GM12873 (cell line): ENCODE results near the gene PREX1.

Experiments
- TF ChIP-seq, protein P1 (sequence below): IDR thresholded peaks from 2 replicates; pipeline ENCODE4 v1.5.1; 2012; ENCODE audit warnings: low read depth, mild to moderate bottlenecking, moderate library complexity, low read length, control low read depth; ENCODE audit not compliant: insufficient read depth; ENCODE audit errors: missing control alignments

PREX1 gene

DNA sequence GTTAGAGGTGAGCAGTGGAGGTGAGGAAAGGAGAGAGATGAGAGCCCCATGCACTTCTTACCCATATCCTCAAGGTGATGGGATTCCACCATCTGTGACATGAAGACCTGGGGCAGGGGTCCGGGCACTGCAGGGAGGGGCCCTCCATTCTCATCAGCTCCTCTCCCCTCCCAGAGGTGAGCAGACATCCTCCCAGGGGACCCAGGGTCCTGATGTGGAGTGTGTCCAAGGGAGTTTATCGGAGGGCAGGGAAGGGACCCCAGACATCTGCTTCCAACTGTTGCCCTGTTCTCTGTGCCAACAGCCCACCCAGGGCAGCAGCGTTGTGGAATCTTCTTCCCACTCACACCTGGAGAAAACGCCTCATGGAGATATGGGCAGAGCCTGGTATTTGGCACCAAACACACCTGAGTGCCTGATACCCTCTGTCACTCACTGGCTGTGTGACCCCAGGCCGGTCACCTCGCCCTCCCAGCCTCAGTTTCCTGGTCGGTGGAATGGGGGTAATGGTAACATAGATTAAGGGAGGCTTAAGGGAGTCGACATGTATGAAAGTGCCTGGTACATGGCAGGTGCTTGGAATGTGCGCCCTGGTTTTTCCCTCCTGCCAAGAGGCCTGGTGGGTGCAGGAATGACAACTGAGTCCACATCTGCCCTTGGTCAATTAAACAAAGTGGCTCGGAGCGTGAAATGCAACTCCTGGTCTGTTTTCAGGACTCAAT is 227.9 kb downstream of the PREX1 start:
- TF ChIP-seq, protein P1, sequence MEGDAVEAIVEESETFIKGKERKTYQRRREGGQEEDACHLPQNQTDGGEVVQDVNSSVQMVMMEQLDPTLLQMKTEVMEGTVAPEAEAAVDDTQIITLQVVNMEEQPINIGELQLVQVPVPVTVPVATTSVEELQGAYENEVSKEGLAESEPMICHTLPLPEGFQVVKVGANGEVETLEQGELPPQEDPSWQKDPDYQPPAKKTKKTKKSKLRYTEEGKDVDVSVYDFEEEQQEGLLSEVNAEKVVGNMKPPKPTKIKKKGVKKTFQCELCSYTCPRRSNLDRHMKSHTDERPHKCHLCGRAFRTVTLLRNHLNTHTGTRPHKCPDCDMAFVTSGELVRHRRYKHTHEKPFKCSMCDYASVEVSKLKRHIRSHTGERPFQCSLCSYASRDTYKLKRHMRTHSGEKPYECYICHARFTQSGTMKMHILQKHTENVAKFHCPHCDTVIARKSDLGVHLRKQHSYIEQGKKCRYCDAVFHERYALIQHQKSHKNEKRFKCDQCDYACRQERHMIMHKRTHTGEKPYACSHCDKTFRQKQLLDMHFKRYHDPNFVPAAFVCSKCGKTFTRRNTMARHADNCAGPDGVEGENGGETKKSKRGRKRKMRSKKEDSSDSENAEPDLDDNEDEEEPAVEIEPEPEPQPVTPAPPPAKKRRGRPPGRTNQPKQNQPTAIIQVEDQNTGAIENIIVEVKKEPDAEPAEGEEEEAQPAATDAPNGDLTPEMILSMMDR: no peak

DNA sequence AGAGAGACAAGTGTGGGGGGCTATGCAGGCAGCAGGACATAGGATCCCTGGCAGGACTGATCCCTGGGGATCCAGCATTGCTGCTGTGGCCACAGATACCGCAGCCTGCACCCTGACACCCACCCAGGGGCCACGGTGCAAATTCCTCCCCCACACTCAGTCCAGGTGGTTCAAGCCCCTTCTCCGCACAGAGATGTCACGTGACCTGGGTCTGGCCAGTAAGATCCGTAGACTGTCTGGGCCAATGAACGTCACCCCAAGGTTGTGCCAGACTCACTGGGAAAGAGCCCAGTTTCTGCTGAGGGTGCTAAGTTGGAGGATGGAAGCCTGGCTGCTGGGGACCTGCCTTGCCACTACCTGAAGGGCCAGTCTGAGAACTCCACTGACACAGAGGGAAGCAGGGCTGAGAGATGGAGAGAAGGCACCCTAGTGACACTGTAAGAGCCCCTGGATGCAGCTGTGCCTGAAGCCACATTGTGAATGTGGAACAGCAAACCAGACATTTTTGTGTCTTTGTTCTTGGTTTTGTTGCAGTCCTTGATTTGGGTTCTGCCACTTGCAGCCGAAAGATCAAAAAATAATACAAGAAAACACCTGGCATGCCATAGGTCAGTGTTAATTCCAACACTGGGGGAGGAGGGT is 228.6 kb downstream of the PREX1 start:
- TF ChIP-seq, protein P1: no peak

GRCh38 chr20:48597521-48598302 is 230.1 kb downstream of the PREX1 start:
- TF ChIP-seq, protein P1: no peak

DNA sequence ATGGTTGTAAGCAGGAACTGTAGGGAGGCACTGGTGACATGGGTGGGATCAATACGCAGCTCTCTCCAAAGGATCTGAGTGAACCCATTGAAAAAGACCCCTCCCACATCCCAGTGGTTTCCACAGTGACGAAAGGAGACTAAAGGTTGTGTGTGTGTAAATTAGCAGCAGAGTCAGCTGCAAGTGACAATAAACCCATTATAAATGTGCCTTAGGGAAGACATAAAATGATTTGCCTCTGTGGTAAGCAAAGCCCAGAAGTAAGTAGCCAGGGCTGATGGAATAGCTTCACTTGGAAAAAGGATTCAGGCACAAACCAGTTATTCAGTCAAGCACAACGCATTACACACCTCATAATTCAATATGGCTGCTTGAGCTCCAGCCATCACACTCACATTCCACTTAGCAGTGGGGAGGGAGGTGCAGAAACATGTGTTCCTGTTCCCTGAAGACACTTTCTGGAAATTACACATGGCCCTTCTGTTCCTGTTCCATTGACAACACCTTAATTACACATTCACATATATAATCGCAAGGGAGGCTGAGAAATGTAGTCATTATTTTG is 231.4 kb downstream of the PREX1 start:
- TF ChIP-seq, protein P1: no peak

DNA sequence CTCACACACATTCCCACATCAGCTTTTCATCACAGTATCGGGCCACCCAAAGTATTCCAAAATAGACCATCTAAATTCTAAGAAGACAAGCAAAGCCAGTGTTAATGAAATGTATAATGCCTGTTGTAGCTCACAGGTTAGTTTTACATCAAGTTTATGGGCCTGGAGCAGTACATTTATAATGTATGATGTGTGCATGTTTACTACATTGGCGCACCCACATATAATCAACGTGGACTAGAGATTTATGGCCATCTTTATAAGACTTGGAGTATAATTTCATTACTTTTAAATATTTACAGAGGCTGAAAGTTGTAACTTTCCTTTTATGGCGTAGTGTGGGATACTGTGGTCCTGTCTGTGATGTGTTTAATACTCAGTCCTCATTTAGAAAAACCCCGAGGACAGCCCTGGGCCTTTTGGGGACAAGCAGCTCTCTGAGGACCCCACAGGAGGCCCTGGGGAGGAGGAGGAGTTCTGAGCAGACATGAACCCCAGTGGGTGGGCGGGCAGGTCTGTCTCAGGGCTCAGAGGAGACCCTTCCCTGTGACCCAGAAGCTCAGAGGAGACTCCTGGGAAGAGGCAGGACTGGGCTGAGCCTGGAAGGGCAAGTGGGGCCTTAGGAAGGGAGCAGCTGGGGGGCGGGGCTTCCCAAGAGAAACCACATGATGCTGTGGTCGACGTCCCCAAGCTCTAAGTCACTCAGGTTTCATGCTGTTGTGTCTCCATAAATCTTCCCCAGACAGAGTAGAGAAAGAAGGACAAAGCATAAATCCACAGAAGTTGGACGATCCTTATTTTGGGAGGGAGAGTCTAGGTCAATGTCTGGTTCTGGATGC is 232.1 kb downstream of the PREX1 start:
- TF ChIP-seq, protein P1: no peak

DNA sequence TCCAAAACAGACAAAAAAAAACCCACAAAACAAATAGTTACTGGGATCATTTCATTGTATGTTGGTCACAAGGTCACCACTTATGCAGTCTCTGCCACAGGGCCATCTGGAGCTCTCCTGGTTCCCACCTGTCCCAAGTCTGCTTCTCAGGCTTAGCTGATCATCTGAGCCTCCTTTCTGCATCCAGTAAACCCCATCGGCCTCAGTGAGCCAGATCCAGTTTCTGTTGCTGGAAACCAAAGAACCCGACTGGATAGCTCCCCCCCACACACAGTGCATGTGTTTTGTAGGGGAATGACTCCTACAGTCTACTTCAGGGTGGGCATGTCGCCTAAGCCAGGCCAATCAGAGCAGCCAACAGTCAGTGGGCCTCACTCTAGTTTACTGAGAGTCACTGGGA is 233.3 kb downstream of the PREX1 start:
- TF ChIP-seq, protein P1: no peak
